GM12874 (cell line): ENCODE data around the gene RPP25L.

ENCODE experiments used
- TF ChIP-seq, protein P1 (sequence below): IDR thresholded peaks from 2 replicates; pipeline ENCODE4 v1.5.1; 2011; ENCODE audit warnings: low read depth, mild to moderate bottlenecking, control low read depth, low read length, moderate library complexity; ENCODE audit not compliant: insufficient read depth

RPP25L gene

DNA sequence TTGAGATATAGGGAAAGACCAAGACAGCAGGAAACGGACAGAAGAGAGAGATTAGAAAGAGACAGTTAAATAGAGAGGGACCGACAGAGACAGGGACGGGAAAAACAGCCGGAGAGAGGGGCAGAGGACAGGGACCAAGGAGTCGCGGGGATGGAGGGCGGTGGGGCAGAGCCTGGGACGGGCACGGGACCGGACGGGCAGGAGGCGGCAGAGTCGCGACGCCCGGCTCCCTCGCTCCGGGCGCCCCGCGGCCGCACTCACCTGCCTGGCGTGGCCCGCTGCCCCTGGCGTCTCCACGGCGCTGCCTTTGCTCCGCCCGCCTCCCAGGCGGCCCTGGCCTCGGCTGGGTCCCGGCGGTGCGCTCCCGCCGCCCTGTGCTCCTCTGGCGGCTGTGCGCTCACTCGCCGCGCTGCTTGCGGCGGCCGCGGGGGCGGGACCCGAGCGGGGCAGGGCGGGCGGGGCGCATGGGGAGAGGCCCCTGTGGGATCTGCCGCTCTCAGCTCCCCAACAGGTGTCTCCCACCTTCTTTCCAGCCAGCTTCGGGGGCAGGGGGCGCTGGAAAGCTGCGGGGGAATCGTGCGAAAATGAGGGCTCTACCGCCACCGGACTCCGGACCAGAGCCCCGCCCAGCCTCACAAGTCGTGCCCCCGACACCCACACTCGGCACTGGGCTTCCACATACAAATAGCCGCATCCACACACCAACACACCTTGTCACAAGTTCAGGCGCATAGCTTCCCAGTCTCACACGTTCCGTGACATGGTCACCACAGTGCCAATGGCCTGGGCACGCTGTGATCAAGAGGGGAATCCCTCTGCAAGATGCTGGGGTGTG, 17.0 kb upstream of the RPP25L start, which contains the start of gene ARID3C:
Gene ARID3C (minus strand): TSS at position 411 of the 835 bp plus-strand sequence. CDS start 1,052 bp downstream, outside the sequence.
- TF ChIP-seq, protein P1, sequence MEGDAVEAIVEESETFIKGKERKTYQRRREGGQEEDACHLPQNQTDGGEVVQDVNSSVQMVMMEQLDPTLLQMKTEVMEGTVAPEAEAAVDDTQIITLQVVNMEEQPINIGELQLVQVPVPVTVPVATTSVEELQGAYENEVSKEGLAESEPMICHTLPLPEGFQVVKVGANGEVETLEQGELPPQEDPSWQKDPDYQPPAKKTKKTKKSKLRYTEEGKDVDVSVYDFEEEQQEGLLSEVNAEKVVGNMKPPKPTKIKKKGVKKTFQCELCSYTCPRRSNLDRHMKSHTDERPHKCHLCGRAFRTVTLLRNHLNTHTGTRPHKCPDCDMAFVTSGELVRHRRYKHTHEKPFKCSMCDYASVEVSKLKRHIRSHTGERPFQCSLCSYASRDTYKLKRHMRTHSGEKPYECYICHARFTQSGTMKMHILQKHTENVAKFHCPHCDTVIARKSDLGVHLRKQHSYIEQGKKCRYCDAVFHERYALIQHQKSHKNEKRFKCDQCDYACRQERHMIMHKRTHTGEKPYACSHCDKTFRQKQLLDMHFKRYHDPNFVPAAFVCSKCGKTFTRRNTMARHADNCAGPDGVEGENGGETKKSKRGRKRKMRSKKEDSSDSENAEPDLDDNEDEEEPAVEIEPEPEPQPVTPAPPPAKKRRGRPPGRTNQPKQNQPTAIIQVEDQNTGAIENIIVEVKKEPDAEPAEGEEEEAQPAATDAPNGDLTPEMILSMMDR: no peak

DNA sequence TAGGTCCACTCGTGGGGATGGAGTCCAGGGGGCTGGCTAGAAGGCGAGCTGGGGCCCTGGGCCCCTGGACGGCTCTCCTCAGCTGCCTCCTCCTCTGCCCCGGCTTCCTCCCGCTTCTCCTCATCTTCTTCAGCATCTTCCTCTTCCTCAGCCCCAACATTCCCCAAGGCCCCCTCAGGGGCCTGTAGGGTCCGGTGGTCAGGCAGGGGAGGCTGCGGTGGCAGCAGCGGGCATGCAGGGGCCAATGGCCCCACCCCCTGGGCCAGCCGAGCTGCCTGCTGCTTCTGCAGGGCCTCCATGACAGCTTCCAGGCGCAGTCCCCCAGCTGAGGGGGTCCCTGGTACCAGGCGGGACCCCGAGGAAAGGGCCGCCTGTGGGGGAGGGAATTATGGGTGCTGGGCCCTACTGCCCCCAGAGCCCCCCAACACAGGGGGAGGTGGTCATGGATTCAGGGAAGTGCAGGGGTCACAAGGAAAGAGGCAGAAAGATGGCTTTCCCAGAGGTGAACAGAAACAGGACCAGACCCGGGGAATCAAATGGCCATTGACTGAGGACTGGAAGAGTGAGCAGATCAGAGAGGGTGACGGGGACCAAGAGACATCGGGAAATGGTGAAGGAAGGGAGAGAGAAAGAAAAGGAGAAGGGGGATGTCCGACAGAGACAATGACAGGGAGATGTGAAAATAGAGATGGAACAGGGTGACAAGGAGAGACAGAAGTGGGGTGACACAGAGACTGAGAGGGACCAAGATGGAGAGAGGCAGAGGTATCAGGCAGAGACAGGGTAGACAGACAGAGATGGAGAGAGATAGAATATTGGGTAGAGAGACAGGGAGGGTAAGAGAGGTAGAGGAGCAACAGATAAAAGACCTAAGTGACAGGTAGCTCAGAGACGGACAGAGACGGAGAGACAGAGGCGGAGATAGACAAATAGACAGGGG, 16.1 kb upstream of the RPP25L start:
- TF ChIP-seq, protein P1: no peak

DNA sequence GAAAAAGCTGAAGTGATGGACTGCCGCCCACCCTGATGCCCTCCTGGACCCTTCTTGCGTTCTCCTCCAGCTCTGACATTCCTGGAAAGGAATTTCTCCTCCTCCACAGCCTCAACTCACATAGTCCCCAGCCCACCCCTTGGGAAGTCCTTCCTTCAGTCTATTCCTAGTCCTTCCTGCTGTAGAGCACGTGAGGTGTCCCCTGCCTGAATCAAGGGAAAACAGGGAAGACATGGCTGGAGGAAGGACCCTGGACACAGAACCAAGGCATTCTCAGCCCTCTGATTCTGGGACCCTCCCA, 13.2 kb upstream of the RPP25L start:
- TF ChIP-seq, protein P1: no peak

DNA sequence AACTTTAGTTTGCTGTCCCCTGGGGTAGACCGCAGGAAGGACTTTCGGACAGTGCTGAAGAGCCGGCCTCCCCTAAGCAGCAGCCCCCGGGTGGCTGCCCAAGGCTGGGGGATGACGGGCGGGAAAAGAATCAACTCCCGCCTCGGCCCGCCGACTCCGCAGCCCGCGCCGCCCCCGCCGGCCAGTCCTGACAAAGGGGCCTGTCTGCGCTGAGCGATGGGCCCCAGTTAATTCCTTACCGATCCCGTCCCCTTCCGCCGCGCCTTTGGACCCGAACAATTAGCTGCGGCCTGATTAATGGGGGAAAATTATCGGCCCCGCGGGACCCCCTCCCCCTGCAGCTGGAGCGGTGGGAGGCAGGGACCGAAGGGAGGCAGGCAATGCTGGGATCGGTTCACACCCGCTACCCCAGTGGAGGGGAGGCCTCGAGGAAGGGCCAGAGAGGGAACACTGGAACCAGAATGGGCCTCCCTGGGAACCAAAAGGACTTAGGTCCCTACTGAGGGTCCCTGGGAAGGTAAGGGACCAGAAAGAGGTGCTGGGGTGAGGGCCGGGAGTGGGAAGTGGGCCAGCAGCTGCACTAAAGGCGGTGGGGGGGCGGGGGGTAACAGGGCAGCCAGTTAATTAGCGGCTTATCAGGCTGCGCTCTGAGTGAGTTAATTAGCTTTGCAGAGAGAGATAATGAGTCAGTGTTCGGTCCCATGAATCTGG, 12.7 kb upstream of the RPP25L start:
- TF ChIP-seq, protein P1: no peak

DNA sequence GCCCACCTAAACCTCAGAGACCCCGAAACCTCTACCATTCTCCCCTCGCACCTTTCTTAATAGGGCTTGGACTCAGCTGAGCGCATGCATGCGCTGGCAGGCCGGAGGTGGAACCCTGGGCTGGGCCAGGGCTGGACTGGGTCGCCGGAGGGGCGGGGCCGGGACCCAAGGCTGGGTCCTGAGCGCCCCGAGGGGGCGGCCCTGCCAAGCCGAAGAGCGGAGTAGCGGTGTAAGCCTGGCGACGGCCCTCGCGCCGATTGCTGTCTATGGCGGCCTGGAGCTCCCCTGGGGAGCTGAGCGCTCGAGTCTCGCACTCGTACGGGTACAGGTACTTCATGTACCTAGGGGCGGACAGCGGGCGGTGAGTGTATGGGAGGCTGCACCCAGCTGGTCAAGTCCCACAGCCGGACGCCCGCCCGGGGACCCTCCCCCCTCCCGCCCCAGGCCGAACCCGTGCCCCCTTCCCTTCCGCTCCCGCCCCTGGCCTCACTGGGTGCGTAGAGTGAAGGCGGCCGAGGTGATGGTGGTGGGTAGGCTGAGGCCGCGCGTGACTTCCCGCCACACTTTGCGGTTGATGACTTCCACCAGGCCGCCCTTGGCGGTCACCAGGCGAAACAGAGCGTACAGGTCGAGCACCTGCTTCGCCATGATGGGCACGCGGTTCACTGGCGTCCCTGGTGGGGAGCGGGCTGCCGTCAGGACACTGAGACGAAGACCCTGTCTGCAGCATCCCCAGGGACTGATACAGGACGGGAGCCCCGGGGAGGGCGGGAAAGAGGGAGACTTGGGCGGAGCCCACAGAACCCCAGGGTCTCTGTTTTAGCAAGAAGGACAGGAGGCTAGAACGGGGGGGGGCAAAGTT, 11.7 kb upstream of the RPP25L start:
- TF ChIP-seq, protein P1: no peak

DNA sequence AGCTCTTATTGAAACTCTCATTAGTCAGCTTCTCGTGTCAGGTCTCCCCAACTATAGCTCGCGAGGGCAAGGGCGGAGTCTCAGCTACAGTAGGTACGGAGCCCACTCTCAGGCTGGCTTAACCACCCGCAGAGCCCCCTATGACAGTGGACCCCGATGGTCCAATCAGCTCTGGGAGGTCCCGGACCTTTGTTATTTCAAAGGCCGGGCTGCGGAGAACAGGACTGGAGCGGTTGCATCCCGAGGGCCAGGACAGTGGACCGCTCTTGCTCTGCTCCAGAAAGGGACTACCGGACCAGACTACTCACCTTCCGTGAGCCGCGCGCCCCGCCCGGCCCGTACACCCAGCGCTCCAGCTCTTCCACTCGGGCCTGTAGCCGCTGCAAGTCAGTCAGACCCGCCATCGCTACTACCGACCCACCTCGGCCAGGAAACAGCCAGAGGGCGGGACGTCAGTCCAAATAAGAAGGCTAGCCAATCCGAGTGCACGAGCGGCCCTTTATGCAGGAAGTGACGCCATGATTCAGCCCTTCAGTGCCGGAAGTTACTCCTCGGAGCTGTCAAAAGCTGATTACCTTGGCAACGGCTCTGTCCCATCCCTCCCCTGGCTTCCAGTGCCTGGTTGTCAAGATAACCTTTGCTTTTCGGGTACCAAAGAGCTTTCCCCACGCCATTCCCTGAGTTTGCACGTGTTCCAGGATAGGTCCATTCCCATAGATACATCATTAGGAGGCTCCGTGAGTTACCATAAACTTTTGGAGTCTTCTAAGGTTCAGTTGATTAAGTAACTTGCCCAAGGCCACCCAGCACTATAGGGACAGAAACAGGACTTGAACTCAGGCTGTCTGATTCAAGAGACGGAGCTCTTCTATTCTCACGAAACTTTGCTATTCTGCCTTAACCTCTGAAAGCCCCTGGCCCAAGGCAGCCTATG, 8.4 kb upstream of the RPP25L start, which contains the start of gene DCTN3:
Gene DCTN3 (minus strand): TSS at position 435 of the 934 bp plus-strand sequence. CDS start 31 bp downstream, at position 404.
- TF ChIP-seq, protein P1: no peak
